AG04450 (cell line): ENCODE measurements around the gene KIAA2012. TPM values are rescaled to one million over a fixed set of nuclear protein-coding genes. Genes with fewer than 3 reads are reported as not detected.

Experiments
- CTCF ChIA-PET: fragments of 300-600, 350-600 bp; formaldehyde crosslinking; extraction: SDS; loops from one replicate; lab custom pipeline; 2022; ENCODE audit warnings: antibody characterized with exemption, inconsistent platforms; lab: Charles Lee
- POLR2A ChIA-PET: fragments of 350-600 bp; formaldehyde crosslinking; extraction: SDS; loops from one replicate; lab custom pipeline; 2021; ENCODE audit warnings: antibody characterized with exemption, inconsistent platforms; lab: Yijun Ruan, JAX
- DNase-seq: peaks from one replicate; pipeline ENCODE4 v3.0.0-alpha.2; 2011; ENCODE audit warnings: low read depth, low spot score
- H3K27ac ChIP-seq: one replicate; pipeline ENCODE4 v1.5.1; 2012; ENCODE audit warnings: low read depth, low read length, control low read depth
- H3K27me3 ChIP-seq: one replicate; pipeline ENCODE4 v1.6.0; 2012; ENCODE audit warnings: low read length; ENCODE audit not compliant: control insufficient read depth, insufficient read depth
- H3K4me3 ChIP-seq: 2 replicates; pipeline ENCODE4 v1.5.1; 2011; ENCODE audit warnings: mild to moderate bottlenecking, low read depth, low read length, control low read depth
- H3K9me3 ChIP-seq: 2 replicates; pipeline ENCODE4 v1.5.1; 2012; ENCODE audit warnings: low read length; ENCODE audit not compliant: control insufficient read depth, insufficient read depth
- CTCF ChIP-seq: IDR thresholded peaks from 2 replicates; pipeline ENCODE4 v1.5.1; 2011; ENCODE audit warnings: low read depth, low read length, control low read depth, inconsistent platforms
- polyA plus RNA-seq: library from polyadenylated mRNA; depleted of rRNA; stranded (reverse); fragments of >200 nt; gene quantifications from 2 replicates; pipeline ENCODE4 v1.2.3, GENCODE V29; 2011

KIAA2012 gene
- polyA plus RNA-seq, 1 experiment = 0.12 TPM

DNA sequence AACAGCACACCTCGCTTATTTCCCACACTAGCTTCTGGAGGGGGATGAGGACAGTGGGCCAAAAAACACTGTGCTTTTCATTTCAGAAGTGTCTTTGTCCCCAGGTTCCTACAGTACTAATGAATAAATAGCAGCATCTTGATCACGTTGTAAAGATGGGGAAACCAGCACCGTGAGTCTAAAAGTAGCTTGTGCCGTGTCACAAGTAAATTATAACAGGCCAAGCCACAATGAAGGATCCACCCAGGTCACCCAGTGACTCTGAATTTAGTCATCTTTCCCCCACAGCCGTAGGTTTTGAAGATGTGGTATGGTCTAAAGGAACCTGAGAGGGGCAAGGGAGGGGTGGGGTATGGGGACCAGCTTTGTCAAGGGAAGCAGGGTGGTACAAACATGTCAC, 30.6 kb upstream of the KIAA2012 start:
- H3K27ac ChIP-seq = no peak overlapping the region
- H3K4me3 ChIP-seq = no peak overlapping the region
- no peaks in the 10 kb centered on the region for H3K27me3 ChIP-seq
- ChIA-PET CTCF (interaction anchor here (1.9 to 2.2 kb wide), 2 partner anchors 137 to 182 kb away, joined by 6 to 9 read pairs; no protein-coding TSS in a partner anchor), POLR2A (interaction anchor here (0.7 kb wide), 1 partner anchor 1141 kb away, joined by 3 read pairs; no protein-coding TSS in a partner anchor)
- no peak for TF ChIP-seq CTCF
- DNase-seq = no peak
- H3K9me3 ChIP-seq = no peaks in the 10 kb centered on the region

DNA sequence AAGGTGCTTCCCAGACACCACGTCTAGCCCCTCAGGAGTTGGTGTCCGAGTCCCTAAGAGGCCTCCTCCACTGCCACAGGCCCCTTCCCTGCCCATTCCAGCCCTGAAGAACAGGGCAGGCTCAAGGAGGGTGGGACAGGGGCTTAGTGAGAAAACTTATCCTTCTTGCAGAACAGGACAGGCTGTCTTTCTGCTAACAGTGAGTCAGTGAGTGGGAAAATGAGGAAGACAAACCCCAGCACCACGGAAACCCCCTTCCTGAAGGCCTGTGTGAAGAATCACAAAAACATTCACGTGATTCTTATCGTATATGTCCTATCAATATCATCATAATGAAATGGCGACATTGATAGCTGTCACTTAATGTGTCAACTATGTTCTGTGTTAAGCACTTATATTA, 29.6 kb upstream of the KIAA2012 start:
- Histone ChIP-seq H3K27ac (peak overlapping the region; percentile 21), H3K4me3 (no peak overlapping the region), H3K9me3 (no peaks in the 10 kb centered on the region), H3K27me3 (no peaks in the 10 kb centered on the region)
- ChIA-PET POLR2A (no interaction called here), CTCF (interaction anchor here (1.4 to 2.2 kb wide), 2 partner anchors 136 to 183 kb away, joined by 5 to 9 read pairs; no protein-coding TSS in a partner anchor)
- no peak for TF ChIP-seq CTCF
- DNase-seq = no peak

DNA sequence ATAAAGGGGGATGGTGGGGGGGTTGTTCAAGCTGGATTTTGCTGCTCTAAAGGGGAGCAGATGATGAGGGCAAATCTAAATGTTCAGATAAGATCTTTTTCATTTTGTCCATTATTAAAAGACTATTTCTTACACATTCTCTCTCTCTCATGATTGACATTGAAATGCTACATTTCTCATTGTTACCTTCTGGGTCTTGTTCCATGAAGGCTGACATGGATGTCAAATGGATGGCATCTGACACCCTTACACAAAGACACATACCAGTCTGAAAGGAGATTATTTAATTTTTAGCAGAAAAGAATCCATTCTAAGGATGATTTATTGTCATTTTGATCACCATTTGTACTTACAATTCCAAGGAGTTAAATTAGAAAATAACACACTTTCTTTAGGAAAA, 28.3 kb upstream of the KIAA2012 start:
- no peak for TF ChIP-seq CTCF
- Histone ChIP-seq H3K9me3 (no peaks in the 10 kb centered on the region), H3K27ac (no peak overlapping the region), H3K27me3 (no peaks in the 10 kb centered on the region), H3K4me3 (no peak overlapping the region)
- CTCF ChIA-PET = no interaction called here
- POLR2A ChIA-PET = no interaction called here
- no peak for DNase-seq

DNA sequence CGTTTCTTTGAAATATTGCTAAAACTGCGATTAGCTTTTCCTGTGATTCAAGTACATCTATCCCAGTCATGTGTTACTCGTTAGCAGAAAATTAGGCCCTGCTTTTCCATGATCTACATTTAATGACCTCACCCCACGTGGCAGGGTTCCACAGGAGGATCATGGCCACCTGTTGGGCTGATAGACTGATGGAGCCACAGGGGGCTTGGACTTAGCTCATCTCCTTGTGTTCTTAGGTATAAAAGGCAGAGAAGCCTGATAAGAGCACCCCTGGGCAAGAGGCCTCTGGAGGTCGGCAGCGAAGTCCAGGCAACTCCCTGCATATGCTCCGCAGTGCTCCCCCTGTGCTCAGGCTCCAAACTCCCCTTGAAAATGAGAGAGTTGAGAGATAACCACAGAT, 26.5 kb upstream of the KIAA2012 start:
- Histone ChIP-seq H3K9me3 (no peaks in the 10 kb centered on the region), H3K27me3 (no peaks in the 10 kb centered on the region), H3K4me3 (no peak overlapping the region), H3K27ac (no peak overlapping the region)
- no peak for DNase-seq
- POLR2A ChIA-PET = no interaction called here
- CTCF ChIA-PET = no interaction called here
- TF ChIP-seq CTCF = no peak

DNA sequence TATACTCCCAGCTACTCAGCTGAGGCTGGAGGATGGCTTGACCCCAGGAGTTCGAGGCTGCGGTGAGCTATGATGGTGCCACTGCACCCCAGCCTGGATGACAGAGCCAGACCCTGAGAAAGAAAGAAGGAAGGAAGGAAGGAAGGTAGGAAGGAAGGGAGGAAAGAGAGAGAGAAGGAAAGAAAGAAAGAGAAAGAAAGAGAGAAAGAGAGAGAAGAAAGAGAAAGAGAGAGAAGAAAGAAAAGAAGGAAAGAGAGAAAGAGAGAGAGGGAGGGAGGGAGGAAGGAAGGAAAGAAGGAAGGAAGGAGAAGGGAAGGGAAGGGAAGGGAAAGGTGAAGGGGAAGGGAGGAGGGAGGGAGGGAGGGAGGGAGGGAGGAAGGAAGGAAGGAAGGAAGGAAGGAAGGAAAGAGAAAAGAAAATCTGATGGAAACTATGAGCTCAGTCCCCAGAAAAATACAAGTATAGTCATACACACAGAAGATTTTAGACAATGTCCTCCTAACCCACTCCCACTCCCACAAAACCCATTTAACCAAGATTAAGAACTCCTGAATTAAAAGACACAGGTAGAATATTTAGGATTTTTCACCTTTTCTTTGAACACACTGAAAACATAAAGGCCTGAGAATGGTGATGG, 23.8 kb upstream of the KIAA2012 start:
- ChIA-PET POLR2A (no interaction called here), CTCF (interaction anchor here (0.6 to 1.3 kb wide), 2 partner anchors 130 to 183 kb away, joined by 3 to 4 read pairs; no protein-coding TSS in a partner anchor)
- H3K27me3 ChIP-seq = no peaks in the 10 kb centered on the region
- DNase-seq = no peak
- no peaks in the 10 kb centered on the region for H3K9me3 ChIP-seq
- TF ChIP-seq CTCF = no peak
- no peak overlapping the region for H3K27ac ChIP-seq
- H3K4me3 ChIP-seq = no peak overlapping the region
